SK-N-SH (cell line): ENCODE results near the gene RAD51B. TPM values are rescaled to one million over a fixed set of nuclear protein-coding genes. Genes with fewer than 3 reads are reported as not detected.

Experiments used
- CTCF ChIA-PET: fragments of 300-600, 350-600 bp; formaldehyde crosslinking; extraction: SDS; loops from one replicate; lab custom pipeline; 2021; lab: Yijun Ruan, JAX
- POLR2A ChIA-PET: fragments of 350-600 bp; sonication (Branson Sonifier 250); formaldehyde crosslinking; extraction: SDS; loops from one replicate; lab custom pipeline; 2020; ENCODE audit warnings: antibody characterized with exemption, inconsistent platforms; lab: Yijun Ruan, JAX
- DNase-seq: peaks from one replicate; pipeline ENCODE4 v3.0.0; 2012
- H2AFZ ChIP-seq: fragments of 200-600 bp; sonication (generic); 2 replicates; pipeline ENCODE4 v1.8.1; 2016; ENCODE audit warnings: antibody characterized with exemption, mild to moderate bottlenecking, low read depth
- H3F3A ChIP-seq: fragments of 200-600 bp; sonication (generic); replicated peaks from 2 replicates; pipeline ENCODE3; 2016; ENCODE audit warnings: antibody characterized with exemption, mild to moderate bottlenecking; ENCODE audit not compliant: insufficient read depth
- H3K27ac ChIP-seq, 2 experiments: fragments of 200-500 bp in 1 of 2; fragments of 200-600 bp in 1 of 2; sonication (Bioruptor generic) in 1 of 2; sonication (generic), shearing (Covaris generic) in 1 of 2; 2 replicates each; pipeline versions ENCODE4 v1.5.1 to v1.6.1; 2014 to 2016; ENCODE audit warnings: low read depth in 2 of 2, inconsistent platforms in 1 of 2, low read length in 1 of 2, mild to moderate bottlenecking in 1 of 2, mixed read lengths in 1 of 2
- H3K27me3 ChIP-seq: fragments of 200-600 bp; sonication (generic), shearing (Covaris generic); 2 replicates; pipeline ENCODE4 v1.6.1; 2016; ENCODE audit warnings: mixed run types; ENCODE audit not compliant: insufficient read depth
- H3K36me3 ChIP-seq, 2 experiments: fragments of 200-500 bp in 1 of 2; fragments of 200-600 bp in 1 of 2; sonication (Bioruptor generic) in 1 of 2; sonication (generic) in 1 of 2; replicated peaks in 1 of 2; 2 replicates each; pipeline versions ENCODE3 to v1.5.1; 2014 to 2016; ENCODE audit warnings: low read length in 1 of 2, mild to moderate bottlenecking in 1 of 2; ENCODE audit not compliant: insufficient read depth in 2 of 2, control insufficient read depth in 1 of 2
- H3K4me1 ChIP-seq, 2 experiments: fragments of 200-500 bp in 1 of 2; fragments of 200-600 bp in 1 of 2; sonication (Bioruptor generic) in 1 of 2; sonication (generic), shearing (Covaris generic) in 1 of 2; 2 replicates each; pipeline versions ENCODE4 v1.5.1 to v1.6.1; 2014 to 2016; ENCODE audit warnings: low read depth in 1 of 2, low read length in 1 of 2, mixed run types in 1 of 2; ENCODE audit not compliant: insufficient read depth in 2 of 2, control insufficient read depth in 1 of 2
- H3K4me2 ChIP-seq: fragments of 200-600 bp; sonication (generic), shearing (Covaris generic); 2 replicates; pipeline ENCODE4 v1.6.1; 2017; ENCODE audit warnings: mixed run types
- H3K4me3 ChIP-seq, 2 experiments: fragments of 200-500 bp in 1 of 2; fragments of 200-600 bp in 1 of 2; sonication (Bioruptor generic) in 1 of 2; sonication (generic), shearing (Covaris generic) in 1 of 2; 2 replicates each; pipeline versions ENCODE4 v1.5.1 to v1.8.1; 2014 to 2016; ENCODE audit warnings: low read depth in 2 of 2, inconsistent platforms in 1 of 2, low read length in 1 of 2, mild to moderate bottlenecking in 1 of 2, mixed read lengths in 1 of 2, moderate library complexity in 1 of 2
- H3K79me2 ChIP-seq: fragments of 200-600 bp; sonication (generic); 2 replicates; pipeline ENCODE4 v1.8.1; 2017; ENCODE audit warnings: mild to moderate bottlenecking; ENCODE audit not compliant: insufficient read depth
- H3K9ac ChIP-seq: fragments of 200-600 bp; sonication (generic); 2 replicates; pipeline ENCODE4 v1.6.1; 2017; ENCODE audit warnings: mixed run types
- H3K9me2 ChIP-seq: fragments of 200-600 bp; sonication (generic); 2 replicates; pipeline ENCODE4 v1.6.1; 2017; ENCODE audit warnings: mixed run types
- H3K9me3 ChIP-seq: fragments of 200-600 bp; sonication (generic); 2 replicates; pipeline ENCODE4 v1.6.1; 2017; ENCODE audit warnings: mixed run types, mild to moderate bottlenecking, moderate library complexity
- H4K20me1 ChIP-seq: fragments of 200-600 bp; sonication (generic); 2 replicates; pipeline ENCODE4 v1.6.1; 2017; ENCODE audit warnings: mild to moderate bottlenecking, mixed run types; ENCODE audit not compliant: insufficient read depth
- CHD2 ChIP-seq: fragments of 150-350 bp; IDR thresholded peaks from 2 replicates; pipeline ENCODE4 v1.6.1; 2018; ENCODE audit warnings: low read length; ENCODE audit not compliant: partially characterized antibody
- FOSL2 ChIP-seq: IDR thresholded peaks from 2 replicates; pipeline ENCODE4 v1.4.0; 2012; ENCODE audit warnings: low read depth, mild to moderate bottlenecking, moderate library complexity, borderline replicate concordance
- FOXM1 ChIP-seq: IDR thresholded peaks from 2 replicates; pipeline ENCODE4 v1.4.0; 2012; ENCODE audit warnings: low read depth, mild to moderate bottlenecking
- IRF3 ChIP-seq: fragments of 150-350 bp; IDR thresholded peaks from 2 replicates; pipeline ENCODE4 v1.6.1; 2016; ENCODE audit warnings: mild to moderate bottlenecking, low read depth, low read length
- JUND ChIP-seq: IDR thresholded peaks from 2 replicates; pipeline ENCODE4 v1.4.0; 2012
- MAX ChIP-seq: IDR thresholded peaks from 2 replicates; pipeline ENCODE4 v1.4.0; 2012; ENCODE audit warnings: low read depth
- MEF2A ChIP-seq: IDR thresholded peaks from 2 replicates; pipeline ENCODE4 v1.4.0; 2012; ENCODE audit warnings: low read depth, borderline replicate concordance
- NFIC ChIP-seq: IDR thresholded peaks from 2 replicates; pipeline ENCODE4 v1.4.0; 2012; ENCODE audit warnings: borderline replicate concordance
- NRF1 ChIP-seq: IDR thresholded peaks from 2 replicates; pipeline ENCODE4 v1.6.1; 2012; ENCODE audit warnings: low read depth, mild to moderate bottlenecking, low read length
- PBX3 ChIP-seq: IDR thresholded peaks from 2 replicates; pipeline ENCODE4; 2012
- POLR2AphosphoS5 ChIP-seq: IDR thresholded peaks from 2 replicates; pipeline ENCODE4 v1.6.1; 2012; ENCODE audit warnings: low read depth, low read length
- RAD21 ChIP-seq: IDR thresholded peaks from 2 replicates; pipeline ENCODE4 v1.6.1; 2012; ENCODE audit warnings: mild to moderate bottlenecking, low read length
- SIN3A ChIP-seq: IDR thresholded peaks from 2 replicates; pipeline ENCODE4 v1.6.1; 2012; ENCODE audit warnings: low read depth, mild to moderate bottlenecking, low read length, moderate library complexity, borderline replicate concordance
- TEAD4 ChIP-seq: IDR thresholded peaks from 2 replicates; pipeline ENCODE4 v1.4.0; 2012; ENCODE audit warnings: mild to moderate bottlenecking, borderline replicate concordance; ENCODE audit not compliant: insufficient read depth
- USF1 ChIP-seq: IDR thresholded peaks from 2 replicates; pipeline ENCODE4 v1.4.0; 2012; ENCODE audit warnings: low read depth, borderline replicate concordance
- USF2 ChIP-seq: fragments of 150-350 bp; IDR thresholded peaks from 2 replicates; pipeline ENCODE4 v1.6.1; 2017; ENCODE audit warnings: antibody characterized with exemption, low read length, low read depth, borderline replicate concordance
- WGBS: methylation state at CpG from one replicate; pipeline ENCODE4 v1.1.6; 2017; ENCODE audit warnings: low lambda C conversion rate; 5-methylcytosine and 5-hydroxymethylcytosine counted together
- polyA plus RNA-seq, 3 experiments: library from polyadenylated mRNA; depleted of rRNA; stranded (reverse); fragments of >200 nt; gene quantifications; 2 replicates each; pipeline ENCODE4 v1.2.3, GENCODE V29; 2012

Gene RAD51B
- polyA plus RNA-seq, 1 of the 3 experiments (the other 2 are of a cell fraction) = 6.0 TPM

- Histone ChIP-seq H3K27ac (no peak overlapping the region), H3K27me3 (no peaks in the 10 kb centered on the region), H3F3A (peaks cover 17% of the 10 kb centered on the region), H3K36me3 (no peaks in the 10 kb centered on the region), H3K4me3 (no peak overlapping the region), H3K9ac (no peak overlapping the region), H2AFZ (no peak overlapping the region), H3K4me1 (peaks cover 0 to 17% of the 10 kb centered on the region in 2 experiments; a peak in 2 of 4 replicates), H3K9me3 (no peaks in the 10 kb centered on the region), H3K4me2 (no peak overlapping the region), H3K9me2 (peaks cover 5% of the 10 kb centered on the region; the same call in 1 of the 2 replicates), H4K20me1 (no peaks in the 10 kb centered on the region), H3K79me2 (no peaks in the 10 kb centered on the region)
- TF ChIP-seq SIN3A (no peak), RAD21 (no peak), PBX3 (no peak), TEAD4 (no peak), IRF3 (no peak), USF2 (no peak), MAX (no peak), POLR2AphosphoS5 (no peak), FOXM1 (no peak), USF1 (no peak), FOSL2 (no peak), JUND (no peak), MEF2A (no peak), NRF1 (no peak), CHD2 (no peak), NFIC (no peak)
- CTCF ChIA-PET = interaction anchor here (0.8 to 3.9 kb wide), 3 partner anchors 16 to 900 kb away, joined by 3 to 14 read pairs (median 4); no protein-coding TSS in a partner anchor
- WGBS = 88% methylated on average over 4 of the region's 4 CpGs
- POLR2A ChIA-PET = no interaction called here
- no peak for DNase-seq
Observed at GRCh38 chr14:67916430-67916829, 96.9 kb downstream of the RAD51B start.
